Muscle layer of colon (tissue), 2 donors: ENCODE measurements around the gene CPLANE1.
"Not testable (repeated sequence)": the region's sequence is repeated elsewhere in the genome, so short reads cannot be mapped to it uniquely, and the experiment has no call there.

Experiments used
- H3K27ac ChIP-seq: one replicate; pipeline ENCODE4 v1.7.0; 2013; ENCODE audit warnings: low read depth, mild to moderate bottlenecking, low read length, moderate library complexity
- H3K27me3 ChIP-seq, 2 donors: one replicate each; pipeline ENCODE4 v1.7.0; 2013; ENCODE audit warnings: low read length in 2 of 2, mild to moderate bottlenecking in 2 of 2; ENCODE audit not compliant: insufficient read depth in 2 of 2, control insufficient read depth in 1 of 2
- H3K36me3 ChIP-seq: one replicate; pipeline ENCODE4 v1.7.0; 2013; ENCODE audit warnings: mild to moderate bottlenecking, low read length; ENCODE audit not compliant: insufficient read depth
- H3K4me1 ChIP-seq: one replicate; pipeline ENCODE4 v1.7.0; 2013; ENCODE audit warnings: mild to moderate bottlenecking, low read length; ENCODE audit not compliant: insufficient read depth
- H3K4me3 ChIP-seq, 2 donors: one replicate each; pipeline ENCODE4 v1.7.0; 2013; ENCODE audit warnings: low read length in 2 of 2, low read depth in 1 of 2, mild to moderate bottlenecking in 1 of 2, moderate library complexity in 1 of 2
- H3K9ac ChIP-seq: one replicate; pipeline ENCODE4 v1.7.0; 2013; ENCODE audit warnings: low read length
- H3K9me3 ChIP-seq: one replicate; pipeline ENCODE4 v1.7.0; 2013; ENCODE audit warnings: mild to moderate bottlenecking, low read length
- donor health status: abdominal sarcoma.
- donor health status: Adenocarcinoma of cecum.

CPLANE1 gene

GRCh38 chr5:37248970-37249814 lies at the start of gene CPLANE1:
Gene CPLANE1 (minus strand): TSS chr5:37249376. CDS start chr5:37247698, 1,678 bp downstream.
- peak within 1 kb of the TSS; percentile 89 for H3K27ac ChIP-seq
- no peaks in the 10 kb centered on the region for H3K27me3 ChIP-seq
- peaks cover 18% of the 10 kb centered on the region for H3K4me1 ChIP-seq
- H3K4me3 ChIP-seq: peak within 1 kb of the TSS; percentile 86 to 95
- no peaks in the 10 kb centered on the region for H3K36me3 ChIP-seq
- H3K9me3 ChIP-seq: no peaks in the 10 kb centered on the region
- H3K9ac ChIP-seq: peak within 1 kb of the TSS; percentile 84

- not testable (repeated sequence) for H3K4me1 ChIP-seq, H3K9ac ChIP-seq, H3K27ac ChIP-seq, H3K27me3 ChIP-seq, H3K9me3 ChIP-seq, H3K4me3 ChIP-seq
- peaks cover 36% of the 10 kb centered on the region for H3K36me3 ChIP-seq
Measured at GRCh38 chr5:37296313-37296712, 47.1 kb upstream of the CPLANE1 start.

GRCh38 chr5:37283214-37283820 lies 34.1 kb upstream of the CPLANE1 start:
- Histone ChIP-seq H3K36me3 (no peaks in the 10 kb centered on the region), H3K4me1 (no peaks in the 10 kb centered on the region), H3K9ac (no peak overlapping the region), H3K4me3 (no peak overlapping the region), H3K9me3 (no peaks in the 10 kb centered on the region), H3K27me3 (no peaks in the 10 kb centered on the region), H3K27ac (no peak overlapping the region)

GRCh38 chr5:37275511-37275910 lies 26.3 kb upstream of the CPLANE1 start:
- H3K4me1 ChIP-seq: no peaks in the 10 kb centered on the region

GRCh38 chr5:37272511-37272910 lies 23.3 kb upstream of the CPLANE1 start:
- no peak overlapping the region for H3K27ac ChIP-seq
- no peaks in the 10 kb centered on the region for H3K36me3 ChIP-seq

More at GRCh38 chr5:37275511-37275910, 26.3 kb upstream of the CPLANE1 start:
- Histone ChIP-seq H3K9me3 (no peaks in the 10 kb centered on the region), H3K36me3 (no peaks in the 10 kb centered on the region), H3K9ac (no peak overlapping the region), H3K4me3 (no peak overlapping the region), H3K27ac (no peak overlapping the region), H3K27me3 (no peaks in the 10 kb centered on the region)

GRCh38 chr5:37268100-37268499 lies 18.9 kb upstream of the CPLANE1 start:
- not testable (repeated sequence) for H3K9me3 ChIP-seq, H3K4me1 ChIP-seq, H3K9ac ChIP-seq, H3K36me3 ChIP-seq, H3K27ac ChIP-seq, H3K27me3 ChIP-seq, H3K4me3 ChIP-seq

More at GRCh38 chr5:37272511-37272910, 23.3 kb upstream of the CPLANE1 start:
- Histone ChIP-seq H3K9ac (no peak overlapping the region), H3K4me1 (no peaks in the 10 kb centered on the region), H3K9me3 (no peaks in the 10 kb centered on the region), H3K27me3 (no peaks in the 10 kb centered on the region), H3K4me3 (no peak overlapping the region)

- H3K27ac ChIP-seq: no peak overlapping the region
- no peak overlapping the region for H3K4me3 ChIP-seq
- peaks cover 5% of the 10 kb centered on the region for H3K4me1 ChIP-seq
- no peak overlapping the region for H3K9ac ChIP-seq
- H3K9me3 ChIP-seq: no peaks in the 10 kb centered on the region
- no peaks in the 10 kb centered on the region for H3K36me3 ChIP-seq
- no peaks in the 10 kb centered on the region for H3K27me3 ChIP-seq
Measured at GRCh38 chr5:37255774-37256358, 6.7 kb upstream of the CPLANE1 start.

- Histone ChIP-seq H3K36me3 (no peaks in the 10 kb centered on the region), H3K27me3 (no peaks in the 10 kb centered on the region), H3K4me1 (peaks cover 9% of the 10 kb centered on the region), H3K4me3 (no peak overlapping the region), H3K9ac (no peak overlapping the region), H3K9me3 (no peaks in the 10 kb centered on the region), H3K27ac (no peak overlapping the region)
Measured at GRCh38 chr5:37254581-37254980, 5.4 kb upstream of the CPLANE1 start.

DNA sequence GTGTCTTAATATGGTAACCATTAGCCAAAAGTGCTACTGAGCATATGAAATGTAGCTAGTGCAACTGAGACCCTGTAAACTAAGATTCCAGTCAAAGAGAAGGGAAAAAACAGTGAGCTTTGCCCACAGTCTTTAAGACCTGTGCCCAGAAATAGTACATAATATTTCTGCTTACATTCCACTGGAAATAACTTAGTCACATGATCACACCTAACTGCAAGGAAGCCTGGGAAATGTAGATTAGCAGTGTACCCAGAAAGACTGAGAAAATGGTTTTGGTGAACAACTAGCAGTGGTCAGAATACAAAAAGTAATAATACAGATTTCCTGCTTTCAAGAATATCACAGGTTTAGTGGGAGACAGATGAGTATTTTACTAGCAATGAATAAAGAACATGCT lies 2.5 kb upstream of the CPLANE1 start:
- H3K4me3 ChIP-seq: no peak overlapping the region
- no peak overlapping the region for H3K9ac ChIP-seq
- peaks cover 18% of the 10 kb centered on the region for H3K4me1 ChIP-seq
- no peaks in the 10 kb centered on the region for H3K27me3 ChIP-seq
- no peak overlapping the region for H3K27ac ChIP-seq
- no peaks in the 10 kb centered on the region for H3K36me3 ChIP-seq
- H3K9me3 ChIP-seq: no peaks in the 10 kb centered on the region

- H3K9ac ChIP-seq: peak overlapping the region; percentile 71
- H3K27ac ChIP-seq: peak overlapping the region; percentile 89
- H3K36me3 ChIP-seq: no peaks in the 10 kb centered on the region
- H3K4me3 ChIP-seq: peak overlapping the region; percentile 86 to 95
- H3K9me3 ChIP-seq: no peaks in the 10 kb centered on the region
- peaks cover 18% of the 10 kb centered on the region for H3K4me1 ChIP-seq
- H3K27me3 ChIP-seq: no peaks in the 10 kb centered on the region
Measured at GRCh38 chr5:37249815-37250164, 614 bp upstream of the CPLANE1 start.

- peaks cover 18% of the 10 kb centered on the region for H3K4me1 ChIP-seq
- H3K9me3 ChIP-seq: no peaks in the 10 kb centered on the region
- H3K9ac ChIP-seq: peak overlapping the region; percentile 84
- H3K27me3 ChIP-seq: no peaks in the 10 kb centered on the region
- peak overlapping the region; percentile 86 to 95 for H3K4me3 ChIP-seq
- no peaks in the 10 kb centered on the region for H3K36me3 ChIP-seq
- peak overlapping the region; percentile 89 for H3K27ac ChIP-seq
Measured at GRCh38 chr5:37248421-37248969, 681 bp downstream of the CPLANE1 start.
